IMR-90 (cell line): ENCODE measurements around the gene TAF1L. TPM values are rescaled to one million over a fixed set of nuclear protein-coding genes. Genes with fewer than 3 reads are reported as not detected.

Experiments used
- ATAC-seq: fragments of 200-7000 bp; cut with Tn5 transposase; 2 replicates; pipeline ENCODE4 v1.9.1; 2020; ENCODE audit warnings: low read depth, mild to moderate bottlenecking, moderate library complexity
- BruUV-seq: library from RNA; stranded (reverse); fragments of 400-500 nt; replicated peaks from 2 replicates; lab custom pipeline; 2021; lab: Mats Ljungman, UMichigan
- CTCF ChIA-PET: fragments of 300-600 bp; formaldehyde crosslinking; extraction: SDS; loops from one replicate; lab custom pipeline; 2021; ENCODE audit warnings: antibody characterized with exemption; lab: Yijun Ruan, JAX
- POLR2A ChIA-PET: fragments of 300-600 bp; sonication (Branson Sonifier 250); formaldehyde crosslinking; loops from one replicate; lab custom pipeline; 2022; ENCODE audit warnings: antibody characterized with exemption; ENCODE audit not compliant: unreplicated experiment; lab: Charles Lee
- DNase-seq: peaks from one replicate; pipeline ENCODE4 v3.0.0; 2013
- H2AFZ ChIP-seq: replicated peaks from 2 replicates; pipeline ENCODE3; 2013; ENCODE audit warnings: low read length, mild to moderate bottlenecking; ENCODE audit not compliant: poor library complexity
- H2AK5ac ChIP-seq: 2 replicates; pipeline ENCODE4 v1.6.1; 2013; ENCODE audit warnings: low read depth, low read length, inconsistent platforms
- H2AK9ac ChIP-seq: replicated peaks from 2 replicates; pipeline ENCODE3; 2013; ENCODE audit warnings: mild to moderate bottlenecking, low read depth, low read length, moderate library complexity; ENCODE audit not compliant: poor library complexity
- H2BK120ac ChIP-seq: 2 replicates; pipeline ENCODE4 v1.6.1; 2013; ENCODE audit warnings: low read depth, low read length, inconsistent platforms
- H2BK15ac ChIP-seq: 3 replicates; pipeline ENCODE4 v1.6.1; 2013; ENCODE audit warnings: low read depth, low read length, inconsistent platforms
- H2BK20ac ChIP-seq: 2 replicates; pipeline ENCODE4 v1.6.1; 2013; ENCODE audit warnings: low read depth, mild to moderate bottlenecking, inconsistent platforms, low read length, moderate library complexity
- H2BK5ac ChIP-seq: 2 replicates; pipeline ENCODE4 v1.6.1; 2013; ENCODE audit warnings: mild to moderate bottlenecking, low read depth, low read length, inconsistent platforms; ENCODE audit not compliant: poor library complexity, severe bottlenecking
- H3K14ac ChIP-seq: replicated peaks from 2 replicates; pipeline ENCODE4 v1.6.1; 2013; ENCODE audit warnings: low read depth, low read length, inconsistent platforms
- H3K18ac ChIP-seq: 2 replicates; pipeline ENCODE4 v1.6.1; 2013; ENCODE audit warnings: low read depth, low read length, control low read depth
- H3K23ac ChIP-seq: 2 replicates; pipeline ENCODE4 v1.6.1; 2013; ENCODE audit warnings: low read depth, low read length, inconsistent platforms
- H3K27ac ChIP-seq: 2 replicates; pipeline ENCODE4 v1.5.1; 2013; ENCODE audit warnings: mild to moderate bottlenecking, control low read depth, low read length; ENCODE audit not compliant: insufficient read depth
- H3K27me3 ChIP-seq: 2 replicates; pipeline ENCODE4 v1.6.1; 2013; ENCODE audit warnings: low read length; ENCODE audit not compliant: control insufficient read depth, insufficient read depth
- H3K36me3 ChIP-seq: 2 replicates; pipeline ENCODE4 v1.6.1; 2013; ENCODE audit warnings: low read length, mixed read lengths; ENCODE audit not compliant: control insufficient read depth, insufficient read depth
- H3K4ac ChIP-seq: 2 replicates; pipeline ENCODE4 v1.6.1; 2013; ENCODE audit warnings: low read depth, low read length, inconsistent platforms
- H3K4me1 ChIP-seq: 2 replicates; pipeline ENCODE4 v1.6.1; 2013; ENCODE audit warnings: low read length, mixed read lengths; ENCODE audit not compliant: control insufficient read depth, insufficient read depth
- H3K4me2 ChIP-seq: 2 replicates; pipeline ENCODE4 v1.6.1; 2013; ENCODE audit warnings: low read depth, mild to moderate bottlenecking, control low read depth, low read length, moderate library complexity
- H3K4me3 ChIP-seq: 2 replicates; pipeline ENCODE4 v1.5.1; 2013; ENCODE audit warnings: low read depth, mild to moderate bottlenecking, control low read depth, low read length, moderate library complexity; ENCODE audit not compliant: insufficient read depth
- H3K56ac ChIP-seq: 2 replicates; pipeline ENCODE4 v1.6.1; 2013; ENCODE audit warnings: low read length, inconsistent platforms; ENCODE audit not compliant: insufficient read depth; ENCODE audit errors: extremely low read depth
- H3K79me1 ChIP-seq, 2 experiments: 2 replicates each; pipeline ENCODE4 v1.6.1; 2013; ENCODE audit warnings: low read length in 2 of 2, inconsistent platforms in 1 of 2, low read depth in 1 of 2
- H3K9ac ChIP-seq: 2 replicates; pipeline ENCODE4 v1.6.1; 2013; ENCODE audit warnings: low read depth, low read length, control low read depth
- H3K9me1 ChIP-seq: 2 replicates; pipeline ENCODE4 v1.6.1; 2013; ENCODE audit warnings: low read length, inconsistent platforms; ENCODE audit not compliant: insufficient read depth
- H3K9me3 ChIP-seq: 2 replicates; pipeline ENCODE4 v1.6.1; 2013; ENCODE audit warnings: low read length; ENCODE audit not compliant: control insufficient read depth, insufficient read depth
- H4K20me1 ChIP-seq: 2 replicates; pipeline ENCODE4 v1.6.1; 2013; ENCODE audit warnings: low read length, inconsistent platforms; ENCODE audit not compliant: insufficient read depth
- H4K5ac ChIP-seq: 2 replicates; pipeline ENCODE4 v1.6.1; 2013; ENCODE audit warnings: mild to moderate bottlenecking, low read depth, low read length, control low read depth
- H4K8ac ChIP-seq, 2 experiments: 2 replicates each; pipeline ENCODE4 v1.6.1; 2013; ENCODE audit warnings: low read depth in 2 of 2, low read length in 2 of 2, control low read depth in 1 of 2, inconsistent platforms in 1 of 2
- H4K91ac ChIP-seq: 2 replicates; pipeline ENCODE4 v1.6.1; 2013; ENCODE audit warnings: low read depth, low read length, inconsistent platforms; ENCODE audit not compliant: insufficient read depth
- BHLHE40 ChIP-seq: fragments of 150-350 bp; IDR thresholded peaks from 2 replicates; pipeline ENCODE4 v1.6.1; 2016; ENCODE audit warnings: mild to moderate bottlenecking, low read depth, low read length
- CEBPB ChIP-seq: IDR thresholded peaks from 2 replicates; pipeline ENCODE4 v1.6.1; 2012; ENCODE audit warnings: low read depth, low read length, improper control_type of control experiment
- CHD1 ChIP-seq: IDR thresholded peaks from 2 replicates; pipeline ENCODE4 v1.6.1; 2012; ENCODE audit warnings: low read depth, low read length, improper control_type of control experiment
- MAZ ChIP-seq: IDR thresholded peaks from 2 replicates; pipeline ENCODE4 v1.6.1; 2012; ENCODE audit warnings: low read depth, mild to moderate bottlenecking, low read length, improper control_type of control experiment, moderate library complexity, borderline replicate concordance
- MXI1 ChIP-seq: IDR thresholded peaks from 2 replicates; pipeline ENCODE4 v1.6.1; 2012; ENCODE audit warnings: low read depth, mild to moderate bottlenecking, low read length, moderate library complexity, borderline replicate concordance
- POLR2A ChIP-seq: IDR thresholded peaks from 2 replicates; pipeline ENCODE4 v1.6.1; 2012; ENCODE audit warnings: mild to moderate bottlenecking, low read depth, low read length
- RAD21 ChIP-seq: IDR thresholded peaks from 2 replicates; pipeline ENCODE4 v1.6.1; 2012; ENCODE audit warnings: low read length, improper control_type of control experiment
- RCOR1 ChIP-seq: IDR thresholded peaks from 2 replicates; pipeline ENCODE4 v1.6.1; 2012; ENCODE audit warnings: mild to moderate bottlenecking, low read length, improper control_type of control experiment; ENCODE audit not compliant: insufficient replicate concordance
- RFX5 ChIP-seq: IDR thresholded peaks from 2 replicates; pipeline ENCODE4 v1.8.0; 2012; ENCODE audit warnings: low read depth, mild to moderate bottlenecking, low read length, moderate library complexity
- SMC3 ChIP-seq: fragments of 150-350 bp; IDR thresholded peaks from 2 replicates; pipeline ENCODE4 v1.6.1; 2016; ENCODE audit warnings: low read depth, mild to moderate bottlenecking, antibody characterized with exemption, low read length, moderate library complexity
- WGBS, 2 experiments: methylation state at CpG; one replicate each; pipeline versions ENCODE4 v1.1.5 to v1.1.7; 2013; ENCODE audit warnings: missing lambda C conversion rate in 2 of 2; ENCODE audit not compliant: insufficient read length in 1 of 2; ENCODE audit errors: extremely low coverage in 2 of 2; 5-methylcytosine and 5-hydroxymethylcytosine counted together
- dilution Hi-C: fragments of 300-500 bp; cut with HindIII; formaldehyde crosslinking; loops from one replicate; pipeline ENCODE4 v1.14.3; 2018; ENCODE audit warnings: low sequenced_read_pairs; ENCODE audit not compliant: unreplicated experiment
- in situ Hi-C: fragments of 300-500 bp; cut with MboI; formaldehyde crosslinking; loops from 3 replicates; pipeline ENCODE4 v1.14.3; 2019; ENCODE audit warnings: low sequenced_read_pairs, inconsistent platforms, mixed read lengths
- intact Hi-C: fragments of 100-400 bp; cut with micrococcal nuclease; formaldehyde crosslinking; loops from 2 replicates; pipeline ENCODE4 v1.10.0; 2022
- polyA plus RNA-seq, 3 experiments: library from polyadenylated mRNA; depleted of rRNA; stranded (reverse); fragments of >200 nt; gene quantifications; 2 replicates each; pipeline ENCODE4 v1.2.3, GENCODE V29; 2012; ENCODE audit warnings: low replicate concordance in 1 of 3
- total RNA-seq: library from RNA; depleted of rRNA; stranded (reverse); fragments of >200 nt; gene quantifications from 2 replicates; pipeline ENCODE4 v1.2.3, GENCODE V29; 2012
- TF ChIP-seq, protein P1 (sequence below): fragments of 150-350 bp; IDR thresholded peaks from 2 replicates; pipeline ENCODE4 v1.6.1; 2017; ENCODE audit warnings: mild to moderate bottlenecking, antibody characterized with exemption, low read length, low read depth
- TF ChIP-seq, protein P2 (sequence below): fragments of 150-350 bp; IDR thresholded peaks from 2 replicates; pipeline ENCODE4 v1.6.1; 2016; ENCODE audit warnings: low read depth, mild to moderate bottlenecking, low read length, moderate library complexity, borderline replicate concordance

The TAF1L gene
- total and polyA plus RNA-seq, 2 of the 4 experiments (the other 2 are of a cell fraction) = not detected

GRCh38 chr9:32665101-32665500, 29.6 kb upstream of the TAF1L start:
- H3K79me1 ChIP-seq = no peaks in the 10 kb centered on the region
- no peak overlapping the region for H2BK20ac ChIP-seq
- no peaks in the 10 kb centered on the region for H3K9me3 ChIP-seq
- intact Hi-C loops (loop anchor here (10.0 kb wide), 1 partner anchor 120 kb away; the partner anchor contains the start of gene TMEM215), dilution Hi-C loops (no loop called here), in situ Hi-C loops (no loop called here)
- no peak overlapping the region for H3K56ac ChIP-seq
- H3K27ac ChIP-seq = no peak overlapping the region
- no peaks in the 10 kb centered on the region for H3K27me3 ChIP-seq
- no peak overlapping the region for H2BK15ac ChIP-seq
- no peaks in the 10 kb centered on the region for H3K36me3 ChIP-seq
- no peak overlapping the region for H3K9ac ChIP-seq
- H3K4me3 ChIP-seq = no peak overlapping the region
- no peaks in the 10 kb centered on the region for H3K4me1 ChIP-seq
- 0% methylated on average over 1 of the region's 3 CpGs; no CpG with 5 or more reads in 1 of the 2 experiments for WGBS, 2 experiments
- no peak overlapping the region for H2AFZ ChIP-seq
- H4K5ac ChIP-seq = no peak overlapping the region
- BruUV-seq = no TSS peak
- no peak overlapping the region for H3K4ac ChIP-seq
- no peaks in the 10 kb centered on the region for H3K9me1 ChIP-seq
- peak; percentile 42 for DNase-seq
- no peak for TF ChIP-seq CEBPB
- TF ChIP-seq CHD1 = no peak
- no peak for TF ChIP-seq RFX5
- no peak for TF ChIP-seq SMC3
- no peak for TF ChIP-seq RCOR1
- no peak for TF ChIP-seq RAD21
- TF ChIP-seq, protein P1, sequence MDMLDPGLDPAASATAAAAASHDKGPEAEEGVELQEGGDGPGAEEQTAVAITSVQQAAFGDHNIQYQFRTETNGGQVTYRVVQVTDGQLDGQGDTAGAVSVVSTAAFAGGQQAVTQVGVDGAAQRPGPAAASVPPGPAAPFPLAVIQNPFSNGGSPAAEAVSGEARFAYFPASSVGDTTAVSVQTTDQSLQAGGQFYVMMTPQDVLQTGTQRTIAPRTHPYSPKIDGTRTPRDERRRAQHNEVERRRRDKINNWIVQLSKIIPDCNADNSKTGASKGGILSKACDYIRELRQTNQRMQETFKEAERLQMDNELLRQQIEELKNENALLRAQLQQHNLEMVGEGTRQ = no peak
- TF ChIP-seq POLR2A = no peak
- no peak for TF ChIP-seq MXI1
- no peak for TF ChIP-seq MAZ
- TF ChIP-seq BHLHE40 = no peak
- TF ChIP-seq, protein P2, sequence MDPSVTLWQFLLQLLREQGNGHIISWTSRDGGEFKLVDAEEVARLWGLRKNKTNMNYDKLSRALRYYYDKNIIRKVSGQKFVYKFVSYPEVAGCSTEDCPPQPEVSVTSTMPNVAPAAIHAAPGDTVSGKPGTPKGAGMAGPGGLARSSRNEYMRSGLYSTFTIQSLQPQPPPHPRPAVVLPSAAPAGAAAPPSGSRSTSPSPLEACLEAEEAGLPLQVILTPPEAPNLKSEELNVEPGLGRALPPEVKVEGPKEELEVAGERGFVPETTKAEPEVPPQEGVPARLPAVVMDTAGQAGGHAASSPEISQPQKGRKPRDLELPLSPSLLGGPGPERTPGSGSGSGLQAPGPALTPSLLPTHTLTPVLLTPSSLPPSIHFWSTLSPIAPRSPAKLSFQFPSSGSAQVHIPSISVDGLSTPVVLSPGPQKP = no peak
- no peak overlapping the region for H2BK5ac ChIP-seq
- H2BK120ac ChIP-seq = no peak overlapping the region
- no peak overlapping the region for H4K91ac ChIP-seq
- ATAC-seq = peak; percentile 53; the same call in 1 of the 2 replicates
- POLR2A ChIA-PET = no interaction called here
- H3K18ac ChIP-seq = no peak overlapping the region
- no peak overlapping the region for H3K4me2 ChIP-seq
- no peak overlapping the region for H2AK5ac ChIP-seq
- H4K8ac ChIP-seq = no peak overlapping the region
- no peak overlapping the region for H2AK9ac ChIP-seq
- no peak overlapping the region for H3K23ac ChIP-seq
- H4K20me1 ChIP-seq = no peaks in the 10 kb centered on the region
- H3K14ac ChIP-seq = no peak overlapping the region
- CTCF ChIA-PET = interaction anchor here (0.6 to 0.7 kb wide), 2 partner anchors 274 to 1228 kb away, joined by 3 read pairs; no protein-coding TSS in a partner anchor
